CD4-positive, alpha-beta T cell treated with Interleukin-1 beta for 1 hour (primary cell): ENCODE results near the gene PCA3.

Source experiments
- DNase-seq, 2 donors: peaks; one replicate each; pipeline ENCODE4 v3.0.0-alpha.2; 2020 to 2022

The PCA3 gene

DNA sequence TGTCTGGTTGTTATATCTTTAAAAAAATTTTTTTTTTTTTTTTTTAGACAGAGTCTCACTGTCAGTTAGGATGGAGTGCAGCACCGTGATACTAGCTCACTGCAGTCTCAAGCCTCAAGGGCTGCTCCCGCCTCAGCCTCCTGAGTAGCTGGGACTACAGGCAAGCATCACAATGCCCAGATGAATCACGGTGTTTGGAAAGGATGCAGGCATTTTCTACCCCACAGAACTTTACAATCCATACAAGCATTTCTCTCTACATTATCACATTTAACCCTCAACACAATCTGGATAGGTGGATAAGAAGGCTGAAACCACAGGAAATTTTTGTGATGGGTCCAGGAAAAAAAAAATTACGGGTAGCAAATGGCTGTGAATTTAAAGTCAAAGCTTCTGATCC lies 5.8 kb upstream of the PCA3 start:
- no peak for DNase-seq

DNA sequence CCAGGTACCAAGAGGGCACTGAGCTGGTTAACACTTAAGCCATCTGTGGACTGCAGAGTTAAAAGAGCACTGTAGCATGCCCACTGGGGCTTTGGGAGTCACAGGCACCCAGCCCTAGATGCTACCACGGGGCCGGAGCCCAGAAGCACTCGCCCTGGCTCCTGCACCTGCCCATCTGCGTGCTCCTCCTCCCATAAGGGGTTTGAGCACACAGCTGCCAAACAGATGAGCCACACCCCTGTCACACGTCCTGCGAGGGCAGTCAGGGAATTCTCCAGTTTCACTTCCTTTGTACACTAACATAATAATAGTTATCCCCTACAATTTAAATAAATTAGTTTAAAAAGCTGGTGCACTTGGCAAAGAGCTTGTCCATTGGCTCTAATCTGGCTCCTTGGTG lies 4.5 kb upstream of the PCA3 start:
- DNase-seq, result peak in 1 of 2 donors; percentile 46

DNA sequence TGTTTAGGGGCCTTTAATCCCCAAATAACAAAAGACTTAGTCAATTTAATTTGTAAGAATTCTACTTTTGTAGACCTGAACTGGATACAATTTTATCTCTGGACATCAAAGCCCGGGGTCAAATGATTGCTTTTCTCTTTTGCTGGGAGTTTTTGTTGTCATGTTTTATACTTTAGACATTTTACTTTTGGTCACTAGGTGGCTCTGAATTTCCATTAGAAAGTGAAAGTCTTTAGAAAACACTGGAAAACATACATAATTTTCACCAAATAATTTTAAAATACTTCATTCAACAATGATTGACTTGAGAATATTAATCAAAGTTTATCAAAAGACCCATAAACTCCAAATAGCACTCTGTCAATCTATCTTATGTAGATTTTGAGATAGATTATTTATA lies 2.8 kb upstream of the PCA3 start:
- no peak for DNase-seq

DNA sequence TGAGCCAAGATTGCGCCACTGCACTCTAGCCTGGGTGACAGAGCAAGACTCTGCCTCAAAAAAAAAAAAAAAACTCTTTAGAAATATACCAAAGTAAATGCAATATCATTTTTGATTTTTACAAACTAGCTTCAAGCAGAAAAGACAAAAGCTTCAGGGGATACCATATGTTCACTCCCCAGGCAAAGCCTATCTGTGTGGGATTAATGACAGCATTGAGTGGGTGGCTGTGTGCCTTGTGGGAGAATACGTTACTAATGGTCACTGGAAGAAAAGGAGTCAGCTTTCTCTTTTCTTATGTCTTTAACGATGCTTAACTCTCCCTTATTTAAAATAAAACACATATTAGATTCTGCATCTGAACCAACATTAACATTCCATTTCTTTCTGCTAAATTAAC lies 1.9 kb downstream of the PCA3 start:
- no peak for DNase-seq

DNA sequence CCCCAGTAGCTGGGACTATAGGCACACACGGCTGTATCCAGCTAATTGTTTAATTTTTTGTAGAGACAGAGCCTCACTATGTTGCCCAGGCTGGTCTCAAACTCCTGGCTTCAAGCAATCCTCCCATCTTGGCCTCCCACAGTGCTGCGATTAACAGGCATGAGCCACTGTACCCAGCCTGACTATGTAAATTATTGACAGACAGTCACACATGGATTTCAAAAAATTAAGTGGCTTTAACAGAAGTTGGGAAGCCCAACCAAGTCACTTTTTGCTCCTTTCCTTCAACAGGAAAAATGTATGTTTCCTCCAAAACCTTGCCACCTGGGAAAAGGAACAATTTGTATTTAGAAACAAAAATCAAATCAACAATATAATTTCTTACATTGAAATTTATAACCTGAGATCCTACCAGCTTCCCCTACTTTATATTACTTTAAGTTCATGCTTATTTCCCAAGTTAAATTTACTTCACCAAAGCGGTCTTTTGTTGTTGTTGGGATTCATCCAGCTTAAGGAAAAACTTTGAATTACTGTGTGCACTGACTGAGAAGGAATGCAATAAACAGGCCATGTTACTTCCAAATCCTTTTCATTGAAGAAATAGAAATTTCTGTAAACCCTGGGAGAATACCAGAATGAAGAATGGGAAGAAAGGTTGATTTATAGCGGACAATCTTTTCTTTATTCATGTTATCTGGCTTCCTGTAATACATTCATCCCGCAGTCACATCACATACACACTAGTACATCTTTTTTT lies 8.6 kb downstream of the PCA3 start:
- no peak for DNase-seq

DNA sequence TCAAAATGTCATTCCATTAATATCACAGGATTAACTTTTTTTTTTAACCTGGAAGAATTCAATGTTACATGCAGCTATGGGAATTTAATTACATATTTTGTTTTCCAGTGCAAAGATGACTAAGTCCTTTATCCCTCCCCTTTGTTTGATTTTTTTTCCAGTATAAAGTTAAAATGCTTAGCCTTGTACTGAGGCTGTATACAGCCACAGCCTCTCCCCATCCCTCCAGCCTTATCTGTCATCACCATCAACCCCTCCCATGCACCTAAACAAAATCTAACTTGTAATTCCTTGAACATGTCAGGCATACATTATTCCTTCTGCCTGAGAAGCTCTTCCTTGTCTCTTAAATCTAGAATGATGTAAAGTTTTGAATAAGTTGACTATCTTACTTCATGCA lies 20.6 kb downstream of the PCA3 start:
- DNase-seq, result no peak

DNA sequence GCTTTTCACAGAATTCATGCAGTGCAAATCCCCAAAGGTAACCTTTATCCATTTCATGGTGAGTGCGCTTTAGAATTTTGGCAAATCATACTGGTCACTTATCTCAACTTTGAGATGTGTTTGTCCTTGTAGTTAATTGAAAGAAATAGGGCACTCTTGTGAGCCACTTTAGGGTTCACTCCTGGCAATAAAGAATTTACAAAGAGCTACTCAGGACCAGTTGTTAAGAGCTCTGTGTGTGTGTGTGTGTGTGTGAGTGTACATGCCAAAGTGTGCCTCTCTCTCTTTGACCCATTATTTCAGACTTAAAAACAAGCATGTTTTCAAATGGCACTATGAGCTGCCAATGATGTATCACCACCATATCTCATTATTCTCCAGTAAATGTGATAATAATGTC lies 21.3 kb downstream of the PCA3 start:
- DNase-seq, result no peak

DNA sequence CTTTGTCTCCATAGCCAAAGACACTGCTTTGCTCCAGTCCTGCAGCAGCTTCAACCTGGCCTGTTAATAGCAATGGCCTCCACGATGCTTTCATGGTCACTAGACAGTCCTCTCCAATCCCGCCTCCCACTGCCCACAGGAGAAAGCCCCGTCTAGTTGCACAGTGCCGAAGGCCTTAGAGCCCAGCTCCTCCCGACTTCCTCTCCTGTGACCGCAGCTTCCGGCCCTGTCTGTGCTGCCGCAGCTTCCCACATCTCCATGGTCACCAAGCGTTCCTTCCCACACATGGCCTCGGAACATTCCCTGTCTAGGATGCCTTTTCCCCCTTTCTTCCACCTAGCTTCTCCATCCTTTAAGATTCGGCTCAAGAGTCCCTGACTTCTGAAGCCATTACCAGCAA lies 23.4 kb downstream of the PCA3 start:
- no peak for DNase-seq

DNA sequence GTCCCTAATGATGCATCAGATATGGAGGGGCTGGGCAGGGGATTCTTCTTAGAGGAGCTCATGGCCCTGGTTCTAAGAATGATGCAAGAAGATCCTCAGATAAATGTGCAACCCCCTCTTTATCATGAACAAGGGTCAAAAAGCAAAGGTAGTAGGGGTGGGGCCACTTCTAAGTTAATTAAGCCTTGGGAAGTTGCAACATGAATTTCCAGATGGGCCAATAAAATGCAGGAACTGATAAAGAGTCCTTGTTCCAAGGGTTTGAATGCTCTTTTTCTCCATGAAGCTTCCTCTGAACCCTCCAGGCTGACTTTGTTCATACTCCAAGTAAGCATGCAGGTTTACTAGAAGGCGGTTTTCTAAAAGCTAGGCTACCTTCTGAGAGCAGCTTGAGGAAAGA lies 25.6 kb downstream of the PCA3 start:
- DNase-seq, result no peak

DNA sequence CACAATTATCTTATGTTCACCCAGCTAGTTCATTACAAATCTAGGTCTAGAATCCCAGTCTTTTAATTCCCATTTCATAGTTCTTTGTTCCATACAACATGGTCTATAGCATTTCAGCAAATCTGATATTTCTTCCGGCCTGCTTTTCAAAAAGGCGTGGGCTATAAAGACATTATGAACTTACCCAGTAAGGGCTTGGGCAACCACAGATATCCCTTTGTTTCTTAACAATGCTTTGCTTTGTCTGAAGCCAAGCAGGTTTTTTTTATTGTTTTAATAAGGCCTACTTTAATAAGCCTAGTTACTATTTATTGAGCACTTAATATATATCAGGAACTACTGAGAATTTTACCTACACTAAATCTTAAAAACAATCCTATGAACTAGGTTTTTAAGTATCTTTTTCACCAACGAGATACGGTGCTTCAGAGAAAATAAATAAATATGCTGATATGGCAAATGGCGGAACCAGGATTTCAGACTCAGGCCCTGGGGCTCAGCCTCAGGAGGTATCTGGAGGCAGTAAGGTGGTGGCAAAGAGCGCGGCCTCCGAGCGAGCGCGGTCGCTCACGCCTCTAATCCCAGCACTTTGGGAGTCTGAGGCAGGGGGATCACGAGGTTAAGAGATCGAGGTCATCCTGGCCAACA lies 29.7 kb downstream of the PCA3 start:
- no peak for DNase-seq

DNA sequence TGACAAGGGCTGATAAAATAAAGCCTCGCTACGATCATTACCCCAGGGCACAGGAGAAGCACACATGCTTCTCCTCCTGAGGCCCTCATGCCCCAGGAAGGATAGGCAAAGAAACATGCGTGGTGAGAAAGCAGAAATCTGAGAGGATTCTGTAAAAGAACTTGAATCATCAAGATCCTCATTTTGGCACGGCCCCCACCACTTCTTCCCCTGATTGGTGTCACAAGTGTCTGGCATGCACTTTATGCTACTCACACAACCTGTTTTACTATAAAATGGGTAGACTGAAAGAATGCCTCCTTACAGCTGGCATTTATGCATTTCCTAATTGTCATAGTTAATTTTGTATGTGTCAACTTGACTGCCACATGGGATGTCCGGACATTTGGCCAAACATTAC lies 32.1 kb downstream of the PCA3 start:
- DNase-seq, result no peak

DNA sequence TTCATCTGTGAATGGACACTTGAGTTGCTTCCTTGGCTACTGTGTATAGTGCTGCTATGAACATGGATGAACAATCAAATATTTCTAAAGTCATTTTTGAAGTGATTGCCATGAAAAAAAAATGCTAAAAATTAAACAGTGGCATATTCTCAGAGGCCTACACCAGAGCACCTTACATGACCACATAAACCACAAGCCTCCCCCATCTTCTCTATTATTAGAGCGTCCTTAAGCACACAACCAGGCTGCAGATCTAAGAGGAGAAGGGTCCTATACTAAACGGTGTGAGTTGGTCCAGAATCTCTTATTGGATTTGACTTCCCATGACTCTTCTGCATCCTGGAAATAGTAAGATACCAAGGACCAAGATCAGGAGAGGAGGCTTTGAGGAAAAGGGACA lies 34.3 kb downstream of the PCA3 start:
- no peak for DNase-seq

DNA sequence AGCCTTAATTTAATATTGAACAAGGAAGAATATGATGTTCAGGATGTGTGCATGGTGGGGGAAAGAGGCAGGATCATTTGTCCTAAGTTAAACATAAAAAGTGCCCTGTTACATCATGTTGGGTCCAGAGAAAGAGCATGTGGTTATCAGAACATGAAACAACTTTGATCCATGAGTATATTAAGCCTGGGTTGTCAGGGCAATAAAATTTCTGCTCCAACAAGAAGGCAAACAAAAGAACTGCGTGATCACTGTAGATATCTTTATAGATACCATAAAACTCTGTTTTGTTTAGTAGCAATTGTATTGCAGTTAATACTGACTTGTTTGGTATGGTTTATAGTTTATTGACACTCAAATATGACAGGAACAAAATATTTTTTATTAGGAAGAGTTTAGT lies 35.2 kb downstream of the PCA3 start:
- DNase-seq, result no peak

DNA sequence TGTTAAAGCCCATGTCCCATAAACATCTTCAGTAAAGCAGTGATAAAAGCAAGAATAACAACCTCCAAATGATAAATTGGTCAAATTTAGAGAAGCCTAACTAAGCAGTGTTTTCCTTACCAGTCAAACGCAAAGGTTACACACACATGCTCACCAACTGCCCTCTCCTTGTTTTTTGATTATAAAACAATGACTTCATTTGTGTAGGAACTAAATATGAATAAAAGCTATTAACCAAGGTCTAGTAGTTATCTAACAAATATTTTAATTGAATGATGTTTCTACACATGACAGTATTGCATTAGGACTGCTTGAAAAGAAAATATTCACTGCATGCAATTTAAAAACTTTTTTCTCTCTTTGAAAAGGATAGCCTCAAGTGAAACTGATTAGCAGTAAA lies 36.7 kb downstream of the PCA3 start:
- DNase-seq, result no peak

DNA sequence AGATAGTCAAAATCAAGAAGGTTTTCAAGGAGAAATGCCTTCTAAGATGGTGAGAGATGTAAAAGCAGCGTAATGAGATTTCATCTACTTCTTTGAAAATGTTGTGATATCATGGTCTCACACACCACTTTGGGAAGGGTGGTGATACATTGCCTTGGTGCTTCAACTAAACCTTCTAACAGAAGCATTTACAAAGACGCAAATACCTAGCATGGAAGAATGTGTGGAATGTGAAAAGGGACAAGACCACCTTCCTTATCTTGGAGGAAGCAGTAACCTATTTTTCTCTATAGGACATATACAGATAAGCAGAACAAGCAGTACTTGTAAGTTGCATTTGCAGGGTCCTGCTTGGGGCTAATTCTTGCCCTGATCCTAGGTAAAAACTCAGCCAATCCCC lies 38.8 kb downstream of the PCA3 start:
- DNase-seq, result no peak

DNA sequence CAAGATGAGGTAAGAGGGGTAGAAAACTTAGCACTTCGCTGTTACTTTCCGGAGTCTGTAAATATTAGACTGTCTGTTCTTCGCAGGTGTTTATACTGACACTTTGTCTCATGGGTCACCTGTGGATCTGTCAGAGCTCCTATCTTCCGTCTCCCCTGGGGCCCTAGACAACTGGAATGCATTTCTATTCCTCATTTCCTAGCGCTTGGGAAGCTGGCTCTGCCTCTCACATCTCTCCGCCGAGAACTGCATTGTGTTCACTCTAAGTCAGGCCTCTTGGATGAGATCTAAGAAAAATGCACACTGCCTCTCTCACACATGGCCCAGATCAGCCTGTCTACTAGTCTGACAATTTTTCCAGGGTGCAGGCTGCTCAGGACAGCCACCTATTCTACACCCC lies 39.5 kb downstream of the PCA3 start:
- no peak for DNase-seq

DNA sequence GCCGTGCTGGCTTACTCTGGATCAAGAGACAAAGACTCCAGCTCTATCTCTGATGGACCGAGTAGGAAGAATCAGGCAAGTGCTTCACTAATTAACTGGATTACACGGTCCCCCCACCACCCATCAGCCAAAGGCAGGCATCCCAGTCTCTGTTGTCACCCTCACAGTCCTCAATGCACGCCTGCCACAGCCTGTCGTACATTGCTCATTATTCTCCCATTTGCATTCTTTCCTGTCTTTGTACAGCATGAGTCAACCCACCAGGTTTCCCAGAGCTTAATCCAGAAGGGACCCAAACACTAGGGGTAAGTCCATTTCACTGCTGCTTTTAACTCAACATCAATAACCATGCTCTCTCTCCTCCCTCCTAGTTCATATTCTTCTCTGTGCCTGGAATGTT lies 44.4 kb downstream of the PCA3 start:
- no peak for DNase-seq

DNA sequence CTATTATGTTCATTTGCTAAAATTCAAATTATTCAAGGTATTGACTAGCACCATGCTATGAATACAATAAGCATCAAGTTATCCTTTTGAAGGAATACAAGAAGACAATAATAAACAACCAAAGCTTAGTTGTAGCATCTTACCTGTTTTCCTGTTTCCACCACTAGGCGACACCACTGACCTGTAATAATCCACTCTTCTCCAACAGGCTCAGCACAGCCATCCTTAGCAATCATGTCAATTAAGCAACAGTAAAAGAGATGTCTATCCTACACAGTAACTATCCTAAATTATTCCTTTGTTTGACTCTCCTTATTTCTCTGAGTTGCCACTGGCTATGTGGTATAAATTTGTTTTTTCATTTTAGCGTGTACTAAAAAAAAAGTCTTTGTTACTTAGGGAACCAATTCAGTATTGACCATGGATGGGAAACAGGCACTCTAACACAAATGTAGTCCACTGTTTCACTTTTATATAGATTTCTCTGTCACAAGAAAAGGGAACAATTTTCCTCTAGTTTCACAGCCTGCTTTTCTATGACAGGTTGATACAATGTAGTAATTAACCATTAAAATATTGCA lies 46.2 kb downstream of the PCA3 start:
- DNase-seq, result peak in 1 of 2 donors; percentile 4

DNA sequence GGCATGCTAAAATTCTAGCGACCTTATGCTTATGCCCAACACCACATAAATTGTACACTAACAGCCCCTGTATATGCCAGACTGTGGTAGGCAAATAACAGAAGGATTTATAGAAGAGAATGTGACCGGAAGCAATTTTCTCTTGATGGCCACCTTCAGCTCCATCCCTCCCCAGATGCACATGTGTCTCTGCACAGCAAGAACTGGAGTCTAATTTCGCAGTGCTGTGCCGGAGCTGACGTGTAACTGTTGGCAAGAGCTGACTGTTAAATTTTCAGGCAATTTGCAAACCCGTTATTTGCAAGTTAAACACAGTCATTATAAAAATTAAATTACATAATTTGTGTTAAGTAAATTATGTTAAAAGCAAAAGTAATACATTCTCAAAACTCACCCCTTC lies 48.4 kb downstream of the PCA3 start:
- DNase-seq, result no peak

DNA sequence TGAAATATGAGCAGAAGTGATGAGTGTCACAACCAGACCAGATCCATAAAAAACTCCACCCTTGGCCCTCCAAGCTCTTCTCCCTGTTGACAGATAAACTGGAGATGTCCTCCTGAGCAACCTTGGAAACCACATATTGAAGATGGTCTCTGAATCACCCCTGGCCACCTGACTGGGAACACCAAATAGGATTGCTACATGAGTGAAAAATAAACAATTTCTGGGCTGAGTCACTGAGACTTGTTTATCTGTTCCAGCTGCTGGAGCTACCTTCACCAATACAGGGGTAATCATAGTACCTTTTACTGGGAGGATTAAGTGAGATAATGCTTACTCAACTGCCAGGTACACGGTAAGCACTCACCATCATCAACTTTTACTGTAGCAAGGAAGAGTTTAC lies 53.3 kb downstream of the PCA3 start:
- DNase-seq, result no peak

DNA sequence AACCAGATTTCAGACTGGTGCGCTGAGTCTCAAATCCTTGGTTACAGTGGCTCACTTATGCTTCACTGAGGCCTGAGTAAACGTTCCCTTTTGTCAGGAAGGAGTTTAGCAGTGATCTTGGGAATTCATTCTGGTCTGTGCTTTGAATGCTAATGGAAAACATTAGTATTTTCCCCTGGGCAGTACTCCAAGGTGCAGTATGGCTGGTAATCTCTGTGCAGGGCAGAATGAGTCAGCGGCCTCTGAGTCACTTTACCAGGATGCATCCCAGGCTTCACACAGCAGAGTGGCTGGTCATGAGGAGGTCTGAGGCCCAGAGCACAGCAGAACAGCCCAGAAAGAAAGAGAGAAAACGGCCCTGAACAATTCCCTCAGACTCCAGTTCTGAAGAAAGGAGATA lies 54.0 kb downstream of the PCA3 start:
- DNase-seq, result no peak

DNA sequence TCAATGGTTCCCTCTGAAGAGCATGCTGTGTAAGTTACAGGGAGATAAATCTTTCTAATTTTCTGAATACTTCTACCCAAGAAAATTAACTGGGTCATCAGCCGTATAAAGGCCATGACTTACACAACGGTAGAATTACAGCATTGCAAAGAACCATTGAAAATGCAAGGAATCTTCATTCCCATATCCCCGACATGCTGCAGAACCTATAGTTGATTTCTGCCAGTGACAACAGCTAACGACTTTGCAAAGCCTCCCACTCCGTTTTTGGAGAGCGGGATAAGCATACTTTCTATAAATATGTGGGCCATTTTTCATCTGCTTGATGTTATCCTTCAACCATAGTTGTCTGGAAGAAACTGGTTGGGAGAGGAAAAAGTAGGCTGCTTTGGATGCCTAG lies 56.2 kb downstream of the PCA3 start:
- DNase-seq, result no peak

DNA sequence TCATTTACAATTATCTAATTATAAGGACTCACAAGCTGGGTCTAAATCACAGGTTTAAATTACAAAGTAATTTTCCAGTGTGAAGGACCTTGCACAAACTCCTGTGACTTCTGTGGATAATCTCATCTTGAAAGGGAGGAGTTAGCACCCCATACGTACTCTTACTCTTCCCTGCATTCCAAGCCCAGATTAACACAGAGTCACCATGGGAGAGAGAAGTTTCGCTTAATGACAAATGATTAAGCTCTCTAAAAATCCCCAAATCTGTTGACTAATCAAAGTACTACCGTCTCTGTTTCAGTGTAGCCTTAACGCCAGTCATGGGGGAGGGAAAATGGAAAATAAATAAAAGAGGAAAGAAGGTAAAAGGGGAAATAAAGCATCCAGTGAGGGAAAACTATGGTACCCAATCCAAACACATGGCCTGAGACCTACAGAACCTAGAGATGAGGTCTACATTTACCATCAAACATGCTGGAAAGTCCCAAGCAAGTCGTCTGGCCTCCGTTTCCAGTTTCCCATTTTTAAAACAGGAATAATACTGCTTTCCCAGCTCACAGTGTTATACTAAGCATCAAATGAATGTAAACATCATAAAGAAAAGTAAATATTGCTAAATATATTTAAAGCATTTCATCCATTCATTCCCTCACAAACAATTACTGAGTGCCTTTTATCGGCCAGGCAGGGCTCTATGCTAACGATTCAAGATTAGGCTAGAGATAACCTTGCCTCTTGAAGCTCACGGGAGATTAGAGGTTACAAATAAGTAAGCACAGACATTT lies 63.2 kb downstream of the PCA3 start:
- DNase-seq, result no peak

DNA sequence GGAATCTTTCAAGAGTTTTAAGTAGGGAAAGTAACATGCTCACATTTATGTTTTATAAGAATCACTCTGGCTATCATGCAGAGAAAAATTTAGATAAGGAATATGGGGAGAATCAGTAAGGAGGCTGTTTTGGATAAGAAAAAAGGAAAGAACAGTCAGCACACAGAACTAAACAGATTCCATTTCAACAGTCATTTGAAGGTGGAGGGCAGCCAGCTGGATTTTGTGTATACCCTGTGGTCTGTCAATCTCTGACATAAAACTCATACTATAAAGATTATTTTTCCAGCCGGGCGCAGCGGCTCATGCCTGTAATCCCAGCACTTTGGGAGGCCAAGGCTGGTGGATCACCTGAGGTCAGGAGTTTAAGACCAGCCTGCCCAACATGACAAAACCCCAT lies 64.2 kb downstream of the PCA3 start:
- DNase-seq, result no peak
